Measurements from ENCODE around the gene PLXNB3. TPM values are rescaled to one million over a fixed set of nuclear protein-coding genes. Genes with fewer than 3 reads are reported as not detected.
A peak's percentile ranks its signal among the peaks of the same experiment; 100 is the strongest.

The PLXNB3 gene
- total RNA-seq, 1 donor, result 4.3 TPM

DNA sequence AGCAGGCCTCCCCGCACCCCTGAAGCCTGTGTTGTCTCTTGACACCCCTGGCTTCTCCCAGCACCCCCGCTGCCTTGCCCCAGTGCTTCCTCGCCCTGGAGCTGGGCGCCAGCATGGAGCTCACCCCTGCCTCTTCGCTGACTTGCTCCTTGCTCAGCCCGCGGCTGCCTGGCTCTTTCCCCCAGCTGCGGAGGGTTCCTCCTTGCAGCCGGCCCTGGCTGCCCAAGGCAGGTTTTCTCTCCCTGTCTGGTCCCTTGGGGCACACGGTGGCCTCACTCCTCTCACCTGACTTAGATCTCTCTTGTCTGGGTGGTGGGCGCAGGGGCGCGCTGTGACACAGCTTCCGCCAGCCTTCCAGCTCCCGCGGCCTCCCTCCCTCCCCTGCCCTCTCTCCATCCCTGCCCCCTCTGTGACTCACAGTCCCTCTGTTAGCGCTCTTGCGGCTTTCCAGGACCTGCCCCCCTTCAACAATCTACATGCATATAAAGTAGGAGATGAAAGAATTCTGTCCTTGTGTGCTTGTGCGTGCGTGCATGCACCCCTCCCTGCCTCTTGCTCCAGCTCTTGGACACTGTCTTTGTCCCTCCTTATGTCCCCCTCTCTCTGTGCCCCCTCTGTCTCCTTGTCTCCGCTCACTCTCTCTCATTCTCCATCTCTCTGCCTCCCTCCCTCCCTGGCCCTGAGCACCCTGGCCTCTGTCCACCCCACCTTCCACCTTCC is 2.2 kb downstream of the PLXNB3 start:
- peaks cover 6% of the 10 kb centered on the region for H3K79me2 ChIP-seq (ENCODE audit: insufficient read depth, low read length)
- H3K4me1 ChIP-seq (ENCODE audit: insufficient read depth, low read length), result peaks cover 5% of the 10 kb centered on the region
- H3K27me3 ChIP-seq (ENCODE audit: insufficient read depth, low read length), result no peaks in the 10 kb centered on the region
- no peak overlapping the region for H2AFZ ChIP-seq (ENCODE audit: low read length)
- no peaks in the 10 kb centered on the region for H3K9me3 ChIP-seq (ENCODE audit: low read depth, low read length)
- TF ChIP-seq, protein P1, sequence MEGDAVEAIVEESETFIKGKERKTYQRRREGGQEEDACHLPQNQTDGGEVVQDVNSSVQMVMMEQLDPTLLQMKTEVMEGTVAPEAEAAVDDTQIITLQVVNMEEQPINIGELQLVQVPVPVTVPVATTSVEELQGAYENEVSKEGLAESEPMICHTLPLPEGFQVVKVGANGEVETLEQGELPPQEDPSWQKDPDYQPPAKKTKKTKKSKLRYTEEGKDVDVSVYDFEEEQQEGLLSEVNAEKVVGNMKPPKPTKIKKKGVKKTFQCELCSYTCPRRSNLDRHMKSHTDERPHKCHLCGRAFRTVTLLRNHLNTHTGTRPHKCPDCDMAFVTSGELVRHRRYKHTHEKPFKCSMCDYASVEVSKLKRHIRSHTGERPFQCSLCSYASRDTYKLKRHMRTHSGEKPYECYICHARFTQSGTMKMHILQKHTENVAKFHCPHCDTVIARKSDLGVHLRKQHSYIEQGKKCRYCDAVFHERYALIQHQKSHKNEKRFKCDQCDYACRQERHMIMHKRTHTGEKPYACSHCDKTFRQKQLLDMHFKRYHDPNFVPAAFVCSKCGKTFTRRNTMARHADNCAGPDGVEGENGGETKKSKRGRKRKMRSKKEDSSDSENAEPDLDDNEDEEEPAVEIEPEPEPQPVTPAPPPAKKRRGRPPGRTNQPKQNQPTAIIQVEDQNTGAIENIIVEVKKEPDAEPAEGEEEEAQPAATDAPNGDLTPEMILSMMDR (IDR thresholded peaks at IDR 0.05; ENCODE audit: extremely low read depth, low read depth, low read length), result no peak
- DNase-seq (ENCODE audit: insufficient read length, low spot score, missing footprints), result peak; percentile 98
- H3K4me3 ChIP-seq (ENCODE audit: insufficient read depth, low read length), result peak overlapping the region; percentile 70
- H4K20me1 ChIP-seq (ENCODE audit: insufficient read depth, low read length), result peaks cover 9% of the 10 kb centered on the region
- H3K36me3 ChIP-seq (ENCODE audit: insufficient read depth, low read length), result no peaks in the 10 kb centered on the region
- H3K4me2 ChIP-seq (ENCODE audit: insufficient read depth, low read length), result peak overlapping the region; percentile 67
- peak overlapping the region; percentile 15 for H3K27ac ChIP-seq (ENCODE audit: low read depth, low read length)

DNA sequence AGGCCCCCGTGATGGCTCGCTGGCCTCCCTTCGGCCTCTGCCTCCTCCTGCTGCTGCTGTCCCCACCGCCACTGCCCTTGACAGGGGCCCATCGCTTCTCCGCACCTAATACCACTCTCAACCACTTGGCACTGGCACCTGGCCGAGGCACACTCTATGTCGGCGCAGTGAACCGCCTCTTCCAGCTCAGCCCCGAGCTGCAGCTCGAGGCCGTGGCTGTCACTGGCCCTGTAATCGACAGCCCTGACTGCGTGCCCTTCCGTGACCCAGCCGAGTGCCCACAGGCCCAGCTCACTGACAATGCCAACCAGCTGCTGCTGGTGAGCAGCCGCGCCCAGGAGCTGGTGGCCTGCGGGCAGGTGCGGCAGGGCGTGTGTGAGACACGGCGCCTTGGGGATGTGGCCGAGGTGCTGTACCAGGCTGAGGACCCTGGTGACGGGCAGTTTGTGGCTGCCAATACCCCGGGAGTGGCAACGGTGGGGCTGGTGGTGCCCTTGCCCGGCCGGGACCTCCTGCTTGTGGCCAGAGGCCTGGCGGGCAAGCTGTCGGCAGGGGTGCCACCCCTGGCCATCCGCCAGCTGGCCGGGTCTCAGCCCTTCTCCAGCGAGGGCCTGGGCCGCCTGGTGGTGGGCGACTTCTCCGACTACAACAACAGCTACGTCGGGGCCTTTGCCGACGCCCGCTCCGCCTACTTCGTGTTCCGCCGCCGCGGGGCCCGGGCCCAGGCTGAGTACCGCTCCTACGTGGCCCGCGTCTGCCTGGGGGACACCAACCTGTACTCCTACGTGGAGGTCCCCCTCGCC is 3.0 kb downstream of the PLXNB3 start:
- Histone ChIP-seq H3K4me3 (ENCODE audit: insufficient read depth, low read length) (no peak overlapping the region), H2AFZ (ENCODE audit: low read length) (no peak overlapping the region), H4K20me1 (ENCODE audit: insufficient read depth, low read length) (peaks cover 9% of the 10 kb centered on the region), H3K9me3 (ENCODE audit: low read depth, low read length) (no peaks in the 10 kb centered on the region), H3K4me2 (ENCODE audit: insufficient read depth, low read length) (peak overlapping the region; percentile 67), H3K36me3 (ENCODE audit: insufficient read depth, low read length) (no peaks in the 10 kb centered on the region), H3K27me3 (ENCODE audit: insufficient read depth, low read length) (no peaks in the 10 kb centered on the region), H3K27ac (ENCODE audit: low read depth, low read length) (no peak overlapping the region), H3K79me2 (ENCODE audit: insufficient read depth, low read length) (peaks cover 6% of the 10 kb centered on the region), H3K4me1 (ENCODE audit: insufficient read depth, low read length) (peaks cover 5% of the 10 kb centered on the region)
- TF ChIP-seq, protein P1 (IDR thresholded peaks at IDR 0.05; ENCODE audit: extremely low read depth, low read depth, low read length), result no peak
- peak; percentile 83 for DNase-seq (ENCODE audit: insufficient read length, low spot score, missing footprints)

DNA sequence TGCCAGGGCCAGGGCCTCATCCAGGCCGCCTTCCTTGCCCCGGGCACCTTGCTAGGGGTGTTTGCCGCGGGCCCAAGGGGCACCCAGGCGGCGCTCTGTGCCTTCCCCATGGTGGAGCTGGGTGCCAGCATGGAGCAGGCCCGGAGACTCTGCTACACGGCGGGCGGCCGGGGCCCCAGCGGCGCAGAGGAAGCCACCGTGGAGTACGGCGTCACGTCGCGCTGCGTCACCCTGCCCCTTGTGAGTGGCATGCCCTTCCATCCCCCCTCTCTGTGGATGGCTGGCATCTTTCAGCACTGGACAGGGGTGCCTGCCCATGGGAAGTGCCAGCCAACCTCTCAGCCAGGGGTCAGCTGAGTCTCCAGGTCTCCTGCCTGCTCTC is 3.6 kb downstream of the PLXNB3 start:
- H3K79me2 ChIP-seq (ENCODE audit: insufficient read depth, low read length), result peaks cover 6% of the 10 kb centered on the region
- H3K4me1 ChIP-seq (ENCODE audit: insufficient read depth, low read length), result peaks cover 5% of the 10 kb centered on the region
- DNase-seq (ENCODE audit: insufficient read length, low spot score, missing footprints), result peak; percentile 74
- H3K4me3 ChIP-seq (ENCODE audit: insufficient read depth, low read length), result no peak overlapping the region
- no peaks in the 10 kb centered on the region for H3K36me3 ChIP-seq (ENCODE audit: insufficient read depth, low read length)
- peaks cover 9% of the 10 kb centered on the region for H4K20me1 ChIP-seq (ENCODE audit: insufficient read depth, low read length)
- H2AFZ ChIP-seq (ENCODE audit: low read length), result no peak overlapping the region
- H3K4me2 ChIP-seq (ENCODE audit: insufficient read depth, low read length), result no peak overlapping the region
- no peak overlapping the region for H3K27ac ChIP-seq (ENCODE audit: low read depth, low read length)
- no peaks in the 10 kb centered on the region for H3K27me3 ChIP-seq (ENCODE audit: insufficient read depth, low read length)
- TF ChIP-seq, protein P1 (IDR thresholded peaks at IDR 0.05; ENCODE audit: extremely low read depth, low read depth, low read length), result no peak
- no peaks in the 10 kb centered on the region for H3K9me3 ChIP-seq (ENCODE audit: low read depth, low read length)
